ENCODE data around the gene MTFMT.

The MTFMT gene

GRCh38 chr15:65059931-65060596, 30.6 kb upstream of the MTFMT start:
- no peaks in the 10 kb centered on the region for H3K27me3 ChIP-seq (ENCODE audit: insufficient read depth, poor library complexity, severe bottlenecking)
- no peak for DNase-seq (ENCODE audit: low read depth in 1 of 2, low spot score in 1 of 2)
- H3K4me3 ChIP-seq (replicated peaks; ENCODE audit: insufficient read depth, low read length): no peak overlapping the region
- no peak overlapping the region for H3K27ac ChIP-seq (replicated peaks)
- TF ChIP-seq GABPA (IDR thresholded peaks at IDR 0.05; ENCODE audit: low read depth) (no peak), SPI1 (IDR thresholded peaks at IDR 0.05; ENCODE audit: borderline replicate concordance, low read depth) (no peak; the same call in 1 of the 2 replicates), CTCF (IDR thresholded peaks at IDR 0.05; ENCODE audit: insufficient read depth, low read length) (no peak), POLR2AphosphoS5 (IDR thresholded peaks at IDR 0.05; ENCODE audit: low read depth) (no peak), REST (IDR thresholded peaks at IDR 0.05; ENCODE audit: insufficient replicate concordance, low read depth) (no peak)

- H3K27ac ChIP-seq (replicated peaks): no peak overlapping the region
- H3K4me3 ChIP-seq (replicated peaks; ENCODE audit: insufficient read depth, low read length): no peak overlapping the region
- TF ChIP-seq SPI1 (IDR thresholded peaks at IDR 0.05; ENCODE audit: borderline replicate concordance, low read depth) (no peak), REST (IDR thresholded peaks at IDR 0.05; ENCODE audit: insufficient replicate concordance, low read depth) (no peak), POLR2AphosphoS5 (IDR thresholded peaks at IDR 0.05; ENCODE audit: low read depth) (no peak), CTCF (IDR thresholded peaks at IDR 0.05; ENCODE audit: insufficient read depth, low read length) (no peak), GABPA (IDR thresholded peaks at IDR 0.05; ENCODE audit: low read depth) (no peak)
- DNase-seq (ENCODE audit: low read depth in 1 of 2, low spot score in 1 of 2): no peak
- no peaks in the 10 kb centered on the region for H3K27me3 ChIP-seq (ENCODE audit: insufficient read depth, poor library complexity, severe bottlenecking)
Observed at GRCh38 chr15:65059369-65059750, 29.9 kb upstream of the MTFMT start.

- DNase-seq (ENCODE audit: low read depth in 1 of 2, low spot score in 1 of 2): no peak
- TF ChIP-seq REST (IDR thresholded peaks at IDR 0.05; ENCODE audit: insufficient replicate concordance, low read depth) (no peak), POLR2AphosphoS5 (IDR thresholded peaks at IDR 0.05; ENCODE audit: low read depth) (no peak), SPI1 (IDR thresholded peaks at IDR 0.05; ENCODE audit: borderline replicate concordance, low read depth) (no peak), GABPA (IDR thresholded peaks at IDR 0.05; ENCODE audit: low read depth) (no peak), CTCF (IDR thresholded peaks at IDR 0.05; ENCODE audit: insufficient read depth, low read length) (no peak)
- no peak overlapping the region for H3K27ac ChIP-seq (replicated peaks)
- no peaks in the 10 kb centered on the region for H3K27me3 ChIP-seq (ENCODE audit: insufficient read depth, poor library complexity, severe bottlenecking)
- H3K4me3 ChIP-seq (replicated peaks; ENCODE audit: insufficient read depth, low read length): no peak overlapping the region
Observed at GRCh38 chr15:65058394-65059368, 29.2 kb upstream of the MTFMT start.

Data from HL-60 (cell line).